Measurements from ENCODE around the gene KDM7A.

KDM7A gene

GRCh38 chr7:140217750-140218501 is 41.1 kb upstream of the KDM7A start:
- Histone ChIP-seq H3K9me3 (ENCODE audit: control insufficient read depth, insufficient read depth, low read depth, low read length) (no peaks in the 10 kb centered on the region), H3K4me1 (ENCODE audit: control insufficient read depth, insufficient read depth, low read length) (no peaks in the 10 kb centered on the region), H3K36me3 (ENCODE audit: control insufficient read depth in 2 of 2, insufficient read depth in 1 of 2, low read length in 2 of 2) (no peaks in the 10 kb centered on the region), H3K27ac (ENCODE audit: extremely low read depth, low read depth, low read length) (no peak overlapping the region), H3K4me3 (ENCODE audit: low read depth, low read length) (no peak overlapping the region)
- no peak for TF ChIP-seq ZNF138 (tag by site-specific recombination; IDR thresholded peaks at IDR 0.05; ENCODE audit: borderline replicate concordance)
- TF ChIP-seq ZNF18 (tag by site-specific recombination; IDR thresholded peaks at IDR 0.05), result no peak
- no peak for TF ChIP-seq ZNF692 (tag by site-specific recombination; IDR thresholded peaks at IDR 0.05)
- no peak for TF ChIP-seq TRIM28 (IDR thresholded peaks at IDR 0.05; ENCODE audit: borderline replicate concordance, low read length)
- TF ChIP-seq SETDB1 (IDR thresholded peaks at IDR 0.05; ENCODE audit: insufficient read length, low read length), result peak; percentile 57
- no peak for TF ChIP-seq ZNF529 (tag by site-specific recombination; IDR thresholded peaks at IDR 0.05; ENCODE audit: insufficient replicate concordance)
- CTCF ChIA-PET, result no interaction called here
- POLR2A ChIA-PET, result no interaction called here

GRCh38 chr7:140215281-140215680 is 38.5 kb upstream of the KDM7A start:
- CTCF ChIA-PET, result interaction anchor here (0.6 kb wide), 1 partner anchor 260 kb away, joined by 3 read pairs; no protein-coding TSS in a partner anchor
- H3K27ac ChIP-seq (ENCODE audit: extremely low read depth, low read depth, low read length), result no peak overlapping the region
- H3K4me1 ChIP-seq (ENCODE audit: control insufficient read depth, insufficient read depth, low read length), result no peaks in the 10 kb centered on the region
- POLR2A ChIA-PET, result no interaction called here
- no peaks in the 10 kb centered on the region for H3K9me3 ChIP-seq (ENCODE audit: control insufficient read depth, insufficient read depth, low read depth, low read length)
- H3K36me3 ChIP-seq (ENCODE audit: control insufficient read depth in 2 of 2, insufficient read depth in 1 of 2, low read length in 2 of 2), result no peaks in the 10 kb centered on the region
- H3K4me3 ChIP-seq (ENCODE audit: low read depth, low read length), result no peak overlapping the region
- TF ChIP-seq ZNF548 (tag by site-specific recombination; IDR thresholded peaks at IDR 0.05) (no peak), ZNF404 (tag by site-specific recombination; IDR thresholded peaks at IDR 0.05) (no peak), ZBTB21 (tag by site-specific recombination; IDR thresholded peaks at IDR 0.05) (no peak)

GRCh38 chr7:140214075-140214684 is 37.4 kb upstream of the KDM7A start:
- no peaks in the 10 kb centered on the region for H3K36me3 ChIP-seq (ENCODE audit: control insufficient read depth in 2 of 2, insufficient read depth in 1 of 2, low read length in 2 of 2)
- H3K27ac ChIP-seq (ENCODE audit: extremely low read depth, low read depth, low read length), result no peak overlapping the region
- no peaks in the 10 kb centered on the region for H3K4me1 ChIP-seq (ENCODE audit: control insufficient read depth, insufficient read depth, low read length)
- POLR2A ChIA-PET, result no interaction called here
- TF ChIP-seq ZNF449 (tag by site-specific recombination; IDR thresholded peaks at IDR 0.05) (peak; percentile 80), KLF9 (tag by site-specific recombination; IDR thresholded peaks at IDR 0.05; ENCODE audit: low read depth) (no peak), ZFHX2 (tag by site-specific recombination; conservative IDR thresholded peaks at IDR 0.05) (0 out of 2 replicates have a peak, but pooled peaks have one; percentile 10)
- CTCF ChIA-PET, result no interaction called here
- no peaks in the 10 kb centered on the region for H3K9me3 ChIP-seq (ENCODE audit: control insufficient read depth, insufficient read depth, low read depth, low read length)
- H3K4me3 ChIP-seq (ENCODE audit: low read depth, low read length), result no peak overlapping the region

GRCh38 chr7:140213684-140214074 is 36.9 kb upstream of the KDM7A start:
- POLR2A ChIA-PET, result no interaction called here
- Histone ChIP-seq H3K9me3 (ENCODE audit: control insufficient read depth, insufficient read depth, low read depth, low read length) (no peaks in the 10 kb centered on the region), H3K27ac (ENCODE audit: extremely low read depth, low read depth, low read length) (no peak overlapping the region), H3K36me3 (ENCODE audit: control insufficient read depth in 2 of 2, insufficient read depth in 1 of 2, low read length in 2 of 2) (no peaks in the 10 kb centered on the region), H3K4me3 (ENCODE audit: low read depth, low read length) (no peak overlapping the region), H3K4me1 (ENCODE audit: control insufficient read depth, insufficient read depth, low read length) (no peaks in the 10 kb centered on the region)
- CTCF ChIA-PET, result no interaction called here
- TF ChIP-seq ZNF692 (tag by site-specific recombination; IDR thresholded peaks at IDR 0.05), result no peak
- TF ChIP-seq ZNF623 (tag by site-specific recombination; IDR thresholded peaks at IDR 0.05), result no peak
- no peak for TF ChIP-seq SP7 (tag by site-specific recombination; IDR thresholded peaks at IDR 0.05)
- no peak for TF ChIP-seq ZNF629 (tag by site-specific recombination; IDR thresholded peaks at IDR 0.05)
- TF ChIP-seq ZNF600 (tag by site-specific recombination; IDR thresholded peaks at IDR 0.05), result no peak
- no peak for TF ChIP-seq ZNF211 (tag by site-specific recombination; IDR thresholded peaks at IDR 0.05; ENCODE audit: low read depth)
- TF ChIP-seq ZNF530 (tag by site-specific recombination; IDR thresholded peaks at IDR 0.05; ENCODE audit: low read depth), result no peak
- TF ChIP-seq ZNF341 (tag by site-specific recombination; IDR thresholded peaks at IDR 0.05; ENCODE audit: low read depth), result no peak

Measured in HEK293 (cell line).